ENCODE measurements around the gene PABPC1L. TPM values are rescaled to one million over a fixed set of nuclear protein-coding genes. Genes with fewer than 3 reads are reported as not detected.

The PABPC1L gene
- total RNA-seq, 2 donors from 2014 or later = 58.2 to 113 TPM

DNA sequence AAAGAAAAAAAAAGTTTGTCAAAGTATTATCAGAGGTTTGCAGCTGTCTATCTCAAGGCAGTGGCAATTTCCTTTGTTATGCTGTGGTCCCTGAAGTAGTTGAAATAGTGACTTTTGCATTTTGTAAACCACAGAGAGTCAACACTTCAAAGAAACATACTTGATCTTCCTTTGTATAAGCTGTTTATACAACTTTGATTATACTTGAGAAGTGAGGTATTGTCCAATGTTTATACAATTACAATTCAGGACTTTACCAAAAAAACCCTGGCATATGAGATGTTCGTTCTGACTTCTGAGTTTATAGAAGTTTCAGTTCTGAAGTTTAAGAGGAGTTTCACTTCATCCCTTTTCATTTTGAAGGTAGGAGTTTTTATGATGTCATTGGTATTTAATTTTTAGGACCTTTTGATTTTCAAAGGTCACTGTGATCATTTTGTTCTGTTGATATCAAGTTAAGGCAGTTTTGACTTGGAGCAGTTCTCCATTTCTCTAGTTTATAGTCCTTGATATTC is 60.4 kb downstream of the PABPC1L start:
- peaks cover 62 to 73% of the 10 kb centered on the region in 2 donors for H3K4me1 Mint-ChIP-seq (ENCODE audit: low read depth in 2 of 2)
- H3K4me3 Mint-ChIP-seq = peak overlapping the region; percentile 94
- peaks cover 44% of the 10 kb centered on the region for H3K36me3 Mint-ChIP-seq
- peak overlapping the region; percentile 93 to 96 for H3K27ac Mint-ChIP-seq
- ATAC-seq = no peak
- DNase-seq (ENCODE audit: low spot score) = no peak
- no peaks in the 10 kb centered on the region for H3K27me3 Mint-ChIP-seq
- no peaks in the 10 kb centered on the region for H3K9me3 Mint-ChIP-seq

DNA sequence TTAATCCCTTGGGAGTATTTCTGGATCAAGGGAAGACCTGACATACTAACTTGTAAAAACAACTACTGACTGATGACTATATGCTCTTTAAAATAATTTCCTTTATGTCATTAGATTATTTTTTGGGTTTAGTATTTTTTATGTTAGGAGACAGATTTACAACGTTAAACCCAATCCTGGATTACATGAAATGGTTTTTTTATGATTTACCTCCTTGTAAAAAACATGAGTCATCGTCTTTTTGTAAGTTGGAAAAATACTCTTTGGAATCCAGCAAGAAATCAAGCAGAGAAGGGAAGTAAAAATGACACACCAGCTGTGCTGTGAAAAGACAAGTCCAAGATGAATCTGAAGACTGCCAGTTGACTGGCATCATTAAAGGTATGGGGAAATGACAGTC is 63.2 kb downstream of the PABPC1L start:
- H3K27ac Mint-ChIP-seq = peak overlapping the region; percentile 64 to 78
- no peaks in the 10 kb centered on the region for H3K27me3 Mint-ChIP-seq
- H3K4me3 Mint-ChIP-seq = peak overlapping the region; percentile 25
- H3K36me3 Mint-ChIP-seq = peaks cover 51% of the 10 kb centered on the region
- H3K4me1 Mint-ChIP-seq (ENCODE audit: low read depth in 2 of 2) = peaks cover 65 to 75% of the 10 kb centered on the region in 2 donors
- DNase-seq (ENCODE audit: low spot score) (no peak), ATAC-seq (no peak)
- H3K9me3 Mint-ChIP-seq = no peaks in the 10 kb centered on the region

DNA sequence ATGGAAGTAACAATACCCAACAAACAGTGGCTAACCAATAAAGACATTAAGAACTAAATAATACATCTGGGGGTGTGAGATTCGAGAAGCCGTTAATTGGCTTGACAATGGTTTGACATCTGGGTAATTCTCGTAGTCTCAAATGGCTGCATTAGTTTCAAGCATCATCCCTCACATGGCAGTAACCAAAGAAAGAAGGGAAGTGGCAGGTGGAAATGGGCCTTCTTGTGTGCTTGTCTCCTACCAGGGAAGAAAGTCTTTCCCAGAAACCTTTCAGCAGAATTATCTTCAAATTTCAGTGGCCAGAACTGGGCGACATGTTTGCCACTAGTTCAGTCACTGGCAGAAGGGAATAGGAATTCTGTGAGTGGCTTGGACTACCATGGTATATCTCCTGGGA is 66.8 kb downstream of the PABPC1L start:
- H3K36me3 Mint-ChIP-seq = peaks cover 63% of the 10 kb centered on the region
- peaks cover 53 to 66% of the 10 kb centered on the region in 2 donors for H3K4me1 Mint-ChIP-seq (ENCODE audit: low read depth in 2 of 2)
- no peaks in the 10 kb centered on the region for H3K9me3 Mint-ChIP-seq
- H3K4me3 Mint-ChIP-seq = no peak overlapping the region
- no peak for DNase-seq (ENCODE audit: low spot score)
- no peaks in the 10 kb centered on the region for H3K27me3 Mint-ChIP-seq
- ATAC-seq = no peak
- H3K27ac Mint-ChIP-seq = peak overlapping the region; percentile 94 to 97

DNA sequence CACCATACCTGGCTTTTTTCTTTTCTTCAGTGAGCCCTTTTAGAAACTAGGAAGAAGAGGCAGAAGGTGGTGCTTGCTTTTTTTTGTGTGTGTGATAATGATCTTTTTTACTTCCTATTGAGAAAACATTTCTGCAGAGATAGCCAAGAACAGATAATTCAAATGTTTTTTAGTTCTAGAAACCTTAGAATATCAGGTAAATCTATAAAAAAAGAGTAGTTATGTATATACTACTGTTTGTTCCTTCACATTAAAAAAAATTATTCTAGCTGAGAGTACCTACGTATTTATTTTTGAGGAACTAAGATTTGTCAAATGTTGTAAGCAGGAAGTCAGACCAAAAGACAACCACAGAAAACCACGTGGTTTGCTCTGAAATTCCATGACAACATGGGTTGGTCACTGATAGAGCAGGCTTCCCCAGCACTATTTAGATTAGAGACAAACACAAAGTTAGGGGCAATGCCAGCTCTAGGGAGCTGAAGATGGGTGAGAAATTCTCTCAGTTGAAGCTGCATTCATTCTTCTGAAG is 69.3 kb downstream of the PABPC1L start:
- H3K36me3 Mint-ChIP-seq = peaks cover 64% of the 10 kb centered on the region
- peak; percentile 73 for DNase-seq (ENCODE audit: low spot score)
- peak; percentile 87 to 92 for ATAC-seq
- H3K27me3 Mint-ChIP-seq = no peaks in the 10 kb centered on the region
- H3K4me1 Mint-ChIP-seq (ENCODE audit: low read depth in 2 of 2) = peaks cover 58 to 70% of the 10 kb centered on the region in 2 donors
- no peaks in the 10 kb centered on the region for H3K9me3 Mint-ChIP-seq
- H3K27ac Mint-ChIP-seq = peak overlapping the region; percentile 94 to 97
- H3K4me3 Mint-ChIP-seq = peak overlapping the region; percentile 78

DNA sequence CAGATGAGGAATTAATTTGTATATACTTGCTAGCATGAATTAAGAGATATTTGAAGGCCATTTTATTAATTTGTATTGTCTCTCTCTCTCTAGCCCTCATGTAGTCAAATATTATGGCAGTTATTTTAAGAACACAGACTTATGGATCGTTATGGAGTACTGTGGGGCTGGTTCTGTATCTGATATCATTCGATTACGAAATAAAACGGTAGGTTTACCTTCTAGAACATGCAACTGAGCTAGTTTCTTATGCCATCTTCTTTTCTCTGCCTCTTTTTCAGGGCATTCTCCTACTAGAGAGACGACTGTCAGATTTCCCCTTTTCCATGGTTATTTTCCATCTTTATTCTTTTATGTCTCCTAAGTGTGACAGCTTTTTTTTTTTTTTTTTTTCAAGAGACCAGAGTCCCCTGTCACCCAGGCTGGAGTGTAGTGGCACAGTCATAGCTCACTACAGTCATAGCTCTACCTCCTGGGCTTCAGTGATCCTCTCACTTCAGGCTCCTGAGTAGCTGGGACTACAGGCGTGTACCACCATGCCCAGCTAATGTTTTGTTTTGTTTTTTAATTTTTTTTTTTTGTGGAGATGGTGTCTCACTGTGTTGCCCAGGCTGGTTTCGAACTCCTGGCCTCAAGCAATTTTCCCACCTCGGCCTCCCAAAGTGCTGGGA is 72.0 kb downstream of the PABPC1L start:
- no peak overlapping the region for H3K4me3 Mint-ChIP-seq
- no peaks in the 10 kb centered on the region for H3K9me3 Mint-ChIP-seq
- H3K36me3 Mint-ChIP-seq = peaks cover 52% of the 10 kb centered on the region
- H3K27ac Mint-ChIP-seq = peak overlapping the region; percentile 94 to 97
- ATAC-seq (peak in 1 of 2 donors; percentile 63), DNase-seq (ENCODE audit: low spot score) (no peak)
- peaks cover 49 to 63% of the 10 kb centered on the region in 2 donors for H3K4me1 Mint-ChIP-seq (ENCODE audit: low read depth in 2 of 2)
- H3K27me3 Mint-ChIP-seq = no peaks in the 10 kb centered on the region

DNA sequence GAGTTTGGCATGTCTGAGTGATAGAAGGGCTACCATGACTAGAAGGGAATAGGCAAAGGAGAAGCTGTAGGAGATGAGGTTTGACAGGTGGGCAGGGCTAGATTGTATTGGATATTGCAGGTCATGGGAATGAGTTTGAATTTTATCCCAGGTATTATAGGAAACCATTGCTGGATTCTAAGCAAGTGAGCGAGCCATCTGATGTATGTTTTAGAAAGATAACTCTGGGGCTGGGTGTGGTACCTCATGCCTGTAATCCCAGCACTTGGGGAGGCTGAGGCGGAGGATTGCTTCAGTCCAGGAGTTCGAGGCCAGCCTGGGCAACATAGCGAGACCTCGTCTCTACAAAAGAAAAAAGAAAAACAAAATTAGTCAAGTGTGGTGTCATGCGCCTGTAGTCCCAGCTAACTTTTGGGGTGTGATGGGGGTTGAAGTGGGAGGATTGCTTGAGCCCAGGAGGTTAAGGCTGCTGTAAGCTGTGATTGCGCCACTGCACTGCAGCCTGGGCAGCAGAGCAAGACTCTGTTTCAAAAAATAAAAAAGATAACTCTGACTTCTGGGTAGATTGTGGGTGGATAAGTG is 73.3 kb downstream of the PABPC1L start:
- Mint-ChIP-seq H3K36me3 (peaks cover 42% of the 10 kb centered on the region), H3K4me1 (ENCODE audit: low read depth in 2 of 2) (peaks cover 41 to 53% of the 10 kb centered on the region in 2 donors), H3K4me3 (peak overlapping the region; percentile 4), H3K27ac (peak overlapping the region; percentile 53 to 97), H3K27me3 (no peaks in the 10 kb centered on the region), H3K9me3 (no peaks in the 10 kb centered on the region)
- no peak for ATAC-seq
- no peak for DNase-seq (ENCODE audit: low spot score)

DNA sequence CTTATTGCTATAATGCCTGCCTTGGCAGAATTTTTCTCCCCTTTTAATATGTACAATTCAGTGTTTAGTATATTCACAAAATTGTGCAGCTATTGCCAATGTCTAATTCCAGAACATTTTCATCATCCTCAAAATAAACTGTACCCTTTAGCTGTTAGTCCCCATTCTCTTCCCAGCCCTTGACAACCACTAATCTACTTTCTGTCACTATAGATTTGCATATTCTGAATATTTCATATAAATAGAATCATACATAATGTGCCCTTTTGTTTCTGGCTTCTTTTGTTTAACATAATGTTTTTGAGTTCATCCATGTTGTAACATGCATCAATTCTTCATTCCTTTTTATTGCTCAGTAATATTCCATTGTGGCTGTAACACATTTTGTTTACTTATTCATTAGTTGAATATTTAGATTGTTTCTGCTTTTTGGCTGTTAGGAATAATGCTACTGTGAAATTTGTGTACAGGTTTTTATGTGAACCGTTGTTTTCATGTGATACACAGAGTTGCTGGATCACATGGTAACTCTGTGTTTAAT is 78.8 kb downstream of the PABPC1L start:
- no peaks in the 10 kb centered on the region for H3K27me3 Mint-ChIP-seq
- DNase-seq (ENCODE audit: low spot score) = no peak
- no peaks in the 10 kb centered on the region for H3K9me3 Mint-ChIP-seq
- peaks cover 41 to 55% of the 10 kb centered on the region in 2 donors for H3K4me1 Mint-ChIP-seq (ENCODE audit: low read depth in 2 of 2)
- H3K36me3 Mint-ChIP-seq = peaks cover 29% of the 10 kb centered on the region
- H3K4me3 Mint-ChIP-seq = no peak overlapping the region
- H3K27ac Mint-ChIP-seq = peak overlapping the region; percentile 98 to 99
- no peak for ATAC-seq

Other genes with a start within 250 kb of the PABPC1L start
- not detected for gene CCN5, start 194.7 kb upstream of the PABPC1L start, total RNA-seq
- under 1 TPM; 0.28 to 0.50 TPM for gene KCNK15, start 164.2 kb upstream of the PABPC1L start, total RNA-seq
- gene RIMS4, start 99.5 kb upstream of the PABPC1L start, total RNA-seq = not detected
- gene YWHAB, start 24.4 kb upstream of the PABPC1L start, total RNA-seq = 100 to 1,000 TPM; 189 to 283 TPM
- gene TOMM34, start 50.3 kb downstream of the PABPC1L start, total RNA-seq = 10 to 100 TPM; 25.1 to 34.9 TPM
- gene STK4, start 56.5 kb downstream of the PABPC1L start, total RNA-seq = 100 to 1,000 TPM; 157 to 264 TPM
- under 1 TPM; 0.24 to 0.33 TPM for gene KCNS1, start 191.1 kb downstream of the PABPC1L start, total RNA-seq
- not detected for gene WFDC5, start 205.1 kb downstream of the PABPC1L start, total RNA-seq
- not detected for gene WFDC12, start 214.4 kb downstream of the PABPC1L start, total RNA-seq